GM19035 (cell line): ENCODE results near the gene DNAJC6.
A peak's percentile ranks its signal among the peaks of the same experiment; 100 is the strongest.
"Not testable (repeated sequence)": the region's sequence is repeated elsewhere in the genome, so short reads cannot be mapped to it uniquely, and the experiment has no call there.

Experiments used
- ATAC-seq: cut with Tn5 transposase; IDR thresholded peaks from one replicate; pipeline ENCODE4 v1.9.1; 2021; ENCODE audit not compliant: unreplicated experiment

DNAJC6 gene

GRCh38 chr1:65425006-65425405, 115.7 kb downstream of the DNAJC6 start:
- ATAC-seq = no peak

GRCh38 chr1:65425697-65426096, 116.4 kb downstream of the DNAJC6 start:
- ATAC-seq = no peak

DNA sequence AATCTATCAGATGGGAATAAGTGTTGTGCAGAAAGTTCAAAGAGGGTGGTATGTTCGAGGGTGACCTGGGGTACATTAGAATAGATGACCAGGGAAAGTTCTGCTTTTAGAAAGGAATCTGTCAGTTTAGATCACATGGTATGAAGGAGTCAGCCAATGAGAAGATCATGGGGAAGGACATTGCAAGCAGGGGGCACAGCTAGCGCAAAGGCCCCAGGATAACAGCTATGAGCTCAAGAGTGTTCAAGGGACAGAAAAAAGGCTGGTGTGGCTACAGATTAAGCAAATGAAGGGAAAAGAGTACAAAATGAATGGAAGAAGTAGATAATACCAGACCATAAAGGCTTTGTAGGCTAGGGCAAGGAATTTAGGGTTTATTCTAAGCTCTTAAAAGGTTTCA, 119.7 kb downstream of the DNAJC6 start:
- ATAC-seq = no peak

GRCh38 chr1:65429806-65430205, 120.5 kb downstream of the DNAJC6 start:
- ATAC-seq = no peak

GRCh38 chr1:65431111-65431705, 121.9 kb downstream of the DNAJC6 start:
- ATAC-seq = no peak

DNA sequence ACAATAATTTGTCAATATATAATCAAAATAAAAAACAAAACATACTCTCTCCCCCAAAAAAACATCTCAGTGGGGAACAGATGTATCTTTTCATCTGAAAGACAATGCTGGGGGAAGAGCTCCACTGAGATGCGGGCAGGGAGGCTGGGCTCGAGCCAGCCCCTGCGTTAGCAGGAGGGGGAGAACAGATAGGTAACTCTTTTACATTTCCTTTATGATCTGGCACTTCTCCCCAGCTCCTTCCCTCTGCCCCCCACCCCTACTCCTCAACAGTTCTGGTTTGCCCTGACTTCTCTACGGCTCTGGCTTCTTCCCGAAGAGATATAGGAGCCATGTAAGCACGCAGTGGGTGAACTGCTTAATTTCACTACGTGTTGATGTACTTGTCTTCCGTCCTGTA, 123.6 kb downstream of the DNAJC6 start:
- ATAC-seq = no peak

- ATAC-seq = no peak
Measured at GRCh38 chr1:65434255-65434654, 124.9 kb downstream of the DNAJC6 start.

- no peak for ATAC-seq
Measured at GRCh38 chr1:65434760-65435159, 125.4 kb downstream of the DNAJC6 start.

DNA sequence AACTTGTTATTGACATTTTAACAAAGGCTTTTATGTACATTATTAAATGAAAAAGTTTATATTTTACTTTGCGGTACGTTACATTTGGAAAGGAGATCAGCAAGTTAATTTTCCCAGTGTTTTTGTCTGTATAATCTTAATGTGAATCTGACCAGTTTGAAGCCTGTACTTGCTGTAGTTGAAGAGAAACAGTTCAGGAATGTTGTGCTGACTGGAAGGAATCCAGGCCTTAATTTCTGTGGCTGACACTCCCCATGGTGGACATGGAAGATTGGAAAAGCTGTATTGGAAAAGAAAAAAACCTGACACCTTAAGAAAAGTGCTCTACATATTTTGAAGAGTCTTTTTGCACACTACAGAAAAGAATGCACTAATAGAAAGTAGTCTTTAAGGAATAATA, 126.6 kb downstream of the DNAJC6 start:
- ATAC-seq = no peak

DNA sequence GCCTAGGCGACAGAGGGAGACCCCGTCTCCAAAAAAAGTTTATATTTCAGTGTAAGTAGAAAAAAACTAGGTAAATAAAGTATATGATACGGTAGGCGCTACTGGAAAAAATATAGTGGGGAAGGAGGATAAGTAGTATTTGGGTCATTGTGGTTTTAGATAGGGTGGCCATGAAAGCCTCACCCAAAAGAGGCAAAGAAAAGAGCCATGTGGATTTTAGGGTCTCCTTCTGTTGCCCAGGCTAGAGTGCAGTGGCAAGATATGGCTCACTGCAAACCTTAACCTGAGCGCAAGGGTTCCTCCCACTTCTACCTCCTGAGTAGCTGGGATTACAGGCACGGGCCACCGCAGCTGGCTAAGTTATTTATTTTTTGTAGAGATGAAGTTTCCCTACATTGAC, 128.3 kb downstream of the DNAJC6 start:
- ATAC-seq = no peak

DNA sequence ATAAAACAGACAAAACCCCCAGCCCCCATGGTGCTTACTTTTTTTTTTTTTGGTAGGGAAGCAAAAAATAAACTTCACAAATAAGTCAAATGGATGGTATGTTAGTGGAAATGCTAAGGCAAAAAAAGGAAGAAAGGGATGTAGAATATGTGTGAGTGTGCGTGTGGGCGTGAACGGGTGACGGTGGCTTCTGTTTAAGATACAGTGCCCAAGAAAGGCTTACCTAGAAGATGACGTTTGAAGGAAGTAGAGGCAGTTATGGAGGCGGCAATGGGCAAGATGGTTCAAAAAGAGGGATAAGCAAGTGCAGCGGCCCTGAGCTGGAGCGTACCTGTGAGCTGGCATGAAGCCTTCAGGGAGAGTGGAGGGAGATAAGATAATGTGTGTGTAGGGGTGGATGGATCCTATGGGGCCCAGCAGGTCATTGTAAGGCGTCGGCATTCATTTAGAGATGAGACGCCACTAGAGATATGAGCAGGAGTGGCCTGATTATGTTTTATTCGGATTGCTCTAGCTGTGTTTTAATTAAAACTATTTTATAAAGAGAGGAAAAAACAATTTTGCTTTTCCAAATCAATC, 131.1 kb downstream of the DNAJC6 start:
- ATAC-seq = no peak

GRCh38 chr1:65440915-65441314, 131.6 kb downstream of the DNAJC6 start:
- no peak for ATAC-seq

DNA sequence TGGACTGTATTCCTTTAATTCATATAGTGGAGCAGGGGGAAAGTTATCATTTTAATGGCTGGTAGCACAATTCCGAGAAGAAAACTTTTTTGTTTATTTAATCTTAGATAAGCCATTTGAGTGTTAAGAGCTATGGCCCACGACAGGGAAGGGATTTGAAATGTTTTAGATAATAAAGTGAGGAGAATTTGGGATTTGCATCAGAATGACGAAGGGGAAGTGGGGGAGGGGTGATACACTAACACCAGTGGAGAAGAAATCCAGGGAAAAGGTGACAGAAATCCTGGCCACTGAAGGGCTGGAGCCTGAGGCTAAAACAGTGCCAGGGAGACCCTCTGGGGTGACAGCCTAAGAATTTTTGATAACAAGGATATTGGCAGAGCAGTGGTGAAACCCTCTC, 132.1 kb downstream of the DNAJC6 start:
- no peak for ATAC-seq

- no peak for ATAC-seq
Measured at GRCh38 chr1:65442442-65442841, 133.1 kb downstream of the DNAJC6 start.

- no peak for ATAC-seq
Measured at GRCh38 chr1:65443647-65444046, 134.3 kb downstream of the DNAJC6 start.

GRCh38 chr1:65444128-65444640, 134.8 kb downstream of the DNAJC6 start:
- no peak for ATAC-seq

DNA sequence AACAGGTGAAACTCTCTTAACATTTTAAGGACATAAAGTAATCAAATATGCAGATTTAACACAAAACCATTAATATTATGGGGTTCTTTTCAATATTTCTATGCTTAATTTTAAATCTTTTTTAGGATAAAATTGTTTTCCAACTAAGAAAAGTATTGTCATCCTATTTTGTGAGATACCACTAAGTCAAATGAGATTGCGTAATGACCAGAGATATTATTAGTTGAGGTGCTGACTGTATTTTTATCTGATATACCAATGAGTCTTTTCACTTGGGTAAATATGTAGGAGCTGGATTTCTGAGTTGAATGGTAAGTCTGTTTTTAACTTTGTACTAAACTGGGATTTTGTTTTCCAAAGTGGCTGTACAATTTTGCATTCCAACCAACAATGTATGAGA, 136.5 kb downstream of the DNAJC6 start:
- no peak for ATAC-seq

- ATAC-seq = no peak
Measured at GRCh38 chr1:65449214-65449823, 140.0 kb downstream of the DNAJC6 start.

DNA sequence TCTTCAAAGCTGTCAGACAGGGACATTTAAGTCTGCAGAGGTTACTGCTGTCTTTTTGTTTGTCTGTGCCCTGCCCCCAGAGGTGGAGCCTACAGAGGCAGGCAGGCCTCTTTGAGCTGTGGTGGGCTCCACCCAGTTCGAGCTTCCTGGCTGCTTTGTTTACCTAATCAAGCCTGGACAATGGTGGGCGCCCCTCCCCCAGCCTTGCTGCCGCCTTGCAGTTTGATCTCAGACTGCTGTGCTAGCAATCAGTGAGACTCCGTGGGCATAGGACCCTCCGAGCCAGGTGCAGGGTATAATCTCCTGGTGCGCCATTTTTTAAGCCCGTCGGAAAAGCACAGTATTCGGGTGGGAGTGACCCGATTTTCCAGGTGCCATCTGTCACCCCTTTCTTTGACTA, 146.3 kb downstream of the DNAJC6 start:
- not testable (repeated sequence) for ATAC-seq

DNA sequence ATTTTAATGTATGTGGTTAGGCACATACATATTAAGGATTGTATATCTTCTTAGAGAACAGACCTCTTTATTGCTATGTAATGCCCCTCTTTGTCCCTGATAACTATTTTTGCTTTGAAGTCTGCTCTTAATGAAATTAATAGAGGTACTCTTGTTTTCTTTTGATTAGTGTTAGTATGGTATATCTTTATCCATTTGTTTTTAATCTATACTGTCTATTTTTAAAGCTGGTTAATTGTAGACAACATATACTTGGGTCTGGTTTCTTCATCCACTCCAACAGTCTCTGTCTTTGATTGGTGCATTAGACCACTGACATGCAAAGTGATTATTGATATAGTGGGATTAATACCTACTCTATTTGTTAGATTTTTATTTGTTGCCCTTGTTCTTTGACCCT, 147.1 kb downstream of the DNAJC6 start:
- no peak for ATAC-seq

- no peak for ATAC-seq
Measured at GRCh38 chr1:65457868-65458267, 148.5 kb downstream of the DNAJC6 start.

GRCh38 chr1:65458730-65459396, 149.5 kb downstream of the DNAJC6 start:
- ATAC-seq = peak; percentile 19
